C4-2B (cell line): ENCODE measurements around the gene GREM1.

Source experiments
- ZFX ChIP-seq: fragments of 450-650 bp; IDR thresholded peaks from 2 replicates; pipeline ENCODE4 v1.6.1; 2017
- TF ChIP-seq, protein P1 (sequence below): fragments of 450-650 bp; conservative IDR thresholded peaks from 2 replicates; pipeline ENCODE4 v1.5.1; 2017; ENCODE audit warnings: mild to moderate bottlenecking

GRCh38 chr15:32778391-32779176, 60.8 kb downstream of the GREM1 start:
- TF ChIP-seq, protein P1, sequence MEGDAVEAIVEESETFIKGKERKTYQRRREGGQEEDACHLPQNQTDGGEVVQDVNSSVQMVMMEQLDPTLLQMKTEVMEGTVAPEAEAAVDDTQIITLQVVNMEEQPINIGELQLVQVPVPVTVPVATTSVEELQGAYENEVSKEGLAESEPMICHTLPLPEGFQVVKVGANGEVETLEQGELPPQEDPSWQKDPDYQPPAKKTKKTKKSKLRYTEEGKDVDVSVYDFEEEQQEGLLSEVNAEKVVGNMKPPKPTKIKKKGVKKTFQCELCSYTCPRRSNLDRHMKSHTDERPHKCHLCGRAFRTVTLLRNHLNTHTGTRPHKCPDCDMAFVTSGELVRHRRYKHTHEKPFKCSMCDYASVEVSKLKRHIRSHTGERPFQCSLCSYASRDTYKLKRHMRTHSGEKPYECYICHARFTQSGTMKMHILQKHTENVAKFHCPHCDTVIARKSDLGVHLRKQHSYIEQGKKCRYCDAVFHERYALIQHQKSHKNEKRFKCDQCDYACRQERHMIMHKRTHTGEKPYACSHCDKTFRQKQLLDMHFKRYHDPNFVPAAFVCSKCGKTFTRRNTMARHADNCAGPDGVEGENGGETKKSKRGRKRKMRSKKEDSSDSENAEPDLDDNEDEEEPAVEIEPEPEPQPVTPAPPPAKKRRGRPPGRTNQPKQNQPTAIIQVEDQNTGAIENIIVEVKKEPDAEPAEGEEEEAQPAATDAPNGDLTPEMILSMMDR: no peak
- TF ChIP-seq ZFX: no peak
